ENCODE measurements around the gene MYO9B.

GRCh38 chr19:17156947-17157302, 81.3 kb downstream of the MYO9B start:
- no peak for TF ChIP-seq ZFX (CRISPR knock-in tag; IDR thresholded peaks at IDR 0.05; ENCODE audit: low read depth)
- TF ChIP-seq ZZZ3 (CRISPR knock-in tag; IDR thresholded peaks at IDR 0.05; ENCODE audit: borderline replicate concordance), result no peak
- no peak for TF ChIP-seq EZH2 (conservative IDR thresholded peaks at IDR 0.05; ENCODE audit: low read depth, low read length)
